Endothelial cell of umbilical vein (primary cell): Measurements from ENCODE around the gene KCNJ6. TPM values are rescaled to one million over a fixed set of nuclear protein-coding genes. Genes with fewer than 3 reads are reported as not detected.

Experiments used
- BruUV-seq: library from RNA; stranded (reverse); fragments of 400-500 nt; replicated peaks from 2 replicates; lab custom pipeline; 2021; lab: Mats Ljungman, UMichigan
- CTCF ChIA-PET: fragments of 300-600, 350-600 bp; sonication (Branson Sonifier 250); formaldehyde crosslinking; loops from one replicate; lab custom pipeline; 2021; ENCODE audit warnings: antibody characterized with exemption, inconsistent platforms; lab: Charles Lee
- POLR2A ChIA-PET: fragments of 300-600, 350-600 bp; sonication (Branson Sonifier 250); formaldehyde crosslinking; loops from one replicate; lab custom pipeline; 2021; ENCODE audit warnings: antibody characterized with exemption, inconsistent platforms; lab: Charles Lee
- DNase-seq: peaks from one replicate; pipeline ENCODE4 v3.0.0-alpha.2; 2011; ENCODE audit warnings: low read depth, low spot score
- FAIRE-seq: peaks from 2 replicates; lab custom pipeline; 2011; peaks lifted over from hg19 to GRCh38; lab: Jason Lieb, UNC
- H2AFZ ChIP-seq: 2 replicates; pipeline ENCODE4 v1.6.0; 2012; ENCODE audit warnings: low read depth, low read length, control low read depth, inconsistent platforms
- H3K27ac ChIP-seq: 2 replicates; pipeline ENCODE4 v1.5.1; 2011; ENCODE audit warnings: low read depth, mild to moderate bottlenecking, control low read depth, low read length, moderate library complexity; ENCODE audit not compliant: insufficient read depth
- H3K27me3 ChIP-seq, 2 experiments: 2 replicates each; pipeline versions ENCODE4 v1.6.0 to v1.6.1; 2011; ENCODE audit warnings: low read length in 2 of 2, mixed read lengths in 1 of 2; ENCODE audit not compliant: control insufficient read depth in 2 of 2, insufficient read depth in 2 of 2
- H3K36me3 ChIP-seq, 2 experiments: 2 replicates in 1 of 2; 3 replicates in 1 of 2; pipeline ENCODE4 v1.5.1; 2011; ENCODE audit warnings: low read length in 2 of 2, mild to moderate bottlenecking in 1 of 2, moderate library complexity in 1 of 2; ENCODE audit not compliant: control insufficient read depth in 2 of 2, insufficient read depth in 2 of 2; ENCODE audit errors: extremely low read depth in 1 of 2
- H3K4me1 ChIP-seq: 3 replicates; pipeline ENCODE4 v1.5.1; 2011; ENCODE audit warnings: mild to moderate bottlenecking, low read length; ENCODE audit not compliant: control insufficient read depth, insufficient read depth; ENCODE audit errors: extremely low read depth
- H3K4me2 ChIP-seq: 2 replicates; pipeline ENCODE4 v1.6.1; 2011; ENCODE audit warnings: low read length, control low read depth, mixed read lengths; ENCODE audit not compliant: insufficient read depth
- H3K4me3 ChIP-seq, 3 experiments: fragments of 200-600 bp in 1 of 3; sonication (generic), shearing (Covaris generic) in 1 of 3; replicated peaks in 1 of 3; 2 replicates each; pipeline ENCODE4 v1.5.1; 2011 to 2016; ENCODE audit warnings: control low read depth in 3 of 3, low read length in 3 of 3, mild to moderate bottlenecking in 2 of 3, inconsistent platforms in 1 of 3, low read depth in 1 of 3, moderate library complexity in 1 of 3; ENCODE audit not compliant: insufficient read depth in 1 of 3
- H3K79me2 ChIP-seq: 2 replicates; pipeline ENCODE4 v1.6.0; 2012; ENCODE audit warnings: low read length, inconsistent platforms; ENCODE audit not compliant: control insufficient read depth, insufficient read depth
- H3K9ac ChIP-seq: replicated peaks from 2 replicates; pipeline ENCODE3; 2011; ENCODE audit warnings: low read length, control low read depth; ENCODE audit not compliant: insufficient read depth; ENCODE audit errors: extremely low read depth
- H3K9me1 ChIP-seq: replicated peaks from 3 replicates; pipeline ENCODE4 v1.6.0; 2011; ENCODE audit warnings: mild to moderate bottlenecking, low read length; ENCODE audit not compliant: control insufficient read depth, insufficient read depth; ENCODE audit errors: extremely low read depth
- H3K9me3 ChIP-seq: replicated peaks from 2 replicates; pipeline ENCODE4 v1.5.1; 2012; ENCODE audit warnings: low read length, inconsistent platforms; ENCODE audit not compliant: control insufficient read depth, insufficient read depth
- H4K20me1 ChIP-seq: replicated peaks from 2 replicates; pipeline ENCODE3; 2011; ENCODE audit warnings: mild to moderate bottlenecking, low read length; ENCODE audit not compliant: control insufficient read depth, insufficient read depth; ENCODE audit errors: extremely low read depth
- CTCF ChIP-seq, 2 donors: IDR thresholded peaks; 1 replicate in 1 of 2; 2 replicates in 1 of 2; pipeline ENCODE4 v1.5.1; 2011; ENCODE audit warnings: low read length in 2 of 2, mild to moderate bottlenecking in 2 of 2, moderate library complexity in 2 of 2, control low read depth in 1 of 2, inconsistent platforms in 1 of 2, low read depth in 1 of 2; ENCODE audit not compliant: insufficient read depth in 1 of 2; ENCODE audit errors: extremely low read depth in 1 of 2
- FOS ChIP-seq: IDR thresholded peaks from 2 replicates; pipeline ENCODE4 v1.6.1; 2011; ENCODE audit warnings: mild to moderate bottlenecking, low read length, moderate library complexity, borderline replicate concordance; ENCODE audit not compliant: insufficient read depth
- GATA2 ChIP-seq: IDR thresholded peaks from 2 replicates; pipeline ENCODE4 v1.7.0; 2011; ENCODE audit warnings: low read depth, mild to moderate bottlenecking, moderate library complexity, mixed read lengths, low read length; ENCODE audit not compliant: insufficient read length, insufficient read depth
- JUN ChIP-seq: IDR thresholded peaks from 2 replicates; pipeline ENCODE4 v1.6.1; 2011; ENCODE audit warnings: borderline replicate concordance, low read depth; ENCODE audit not compliant: insufficient read length, insufficient read depth
- MAX ChIP-seq: IDR thresholded peaks from 2 replicates; pipeline ENCODE4 v1.6.1; 2011; ENCODE audit not compliant: insufficient read depth, insufficient read length
- MYC ChIP-seq: IDR thresholded peaks from one replicate; pipeline ENCODE4 v1.6.1; 2011; ENCODE audit warnings: mild to moderate bottlenecking, low read depth, low read length
- POLR2A ChIP-seq: IDR thresholded peaks from 2 replicates; pipeline ENCODE4 v1.6.1; 2012; ENCODE audit warnings: low read depth, mild to moderate bottlenecking, control low read depth, low read length
- POLR2AphosphoS5 ChIP-seq: IDR thresholded peaks from 2 replicates; pipeline ENCODE4 v1.6.1; 2012; ENCODE audit warnings: low read depth, mild to moderate bottlenecking, control low read depth, low read length, moderate library complexity; ENCODE audit not compliant: insufficient read depth
- dilution Hi-C: fragments of 300-500 bp; cut with MboI; formaldehyde crosslinking; loops from one replicate; pipeline ENCODE4 v1.15.0; 2019; ENCODE audit warnings: low sequenced_read_pairs; ENCODE audit not compliant: extremely low pct_ligation_motif_present
- intact Hi-C: fragments of 100-400 bp; cut with micrococcal nuclease; formaldehyde crosslinking; loops from one replicate; pipeline ENCODE4 v1.10.0; 2022
- polyA plus RNA-seq, 4 experiments: library from polyadenylated mRNA; depleted of rRNA in 3 of 4; stranded (reverse) in 3 of 4; unstranded in 1 of 4; fragments of >200 nt; gene quantifications; 2 replicates each; pipeline versions ENCODE4 v1.2.1 to v1.2.3, GENCODE V29; 2011 to 2012; ENCODE audit warnings: missing spikeins in 1 of 4
- total RNA-seq: library from RNA; stranded (reverse); gene quantifications from 2 replicates; pipeline ENCODE4 v1.2.3, GENCODE V29; 2021

The KCNJ6 gene
- total and polyA plus RNA-seq, 2 donors (not counting 3 experiments of a cell fraction or from before 2014, with no cell fraction given): not detected

DNA sequence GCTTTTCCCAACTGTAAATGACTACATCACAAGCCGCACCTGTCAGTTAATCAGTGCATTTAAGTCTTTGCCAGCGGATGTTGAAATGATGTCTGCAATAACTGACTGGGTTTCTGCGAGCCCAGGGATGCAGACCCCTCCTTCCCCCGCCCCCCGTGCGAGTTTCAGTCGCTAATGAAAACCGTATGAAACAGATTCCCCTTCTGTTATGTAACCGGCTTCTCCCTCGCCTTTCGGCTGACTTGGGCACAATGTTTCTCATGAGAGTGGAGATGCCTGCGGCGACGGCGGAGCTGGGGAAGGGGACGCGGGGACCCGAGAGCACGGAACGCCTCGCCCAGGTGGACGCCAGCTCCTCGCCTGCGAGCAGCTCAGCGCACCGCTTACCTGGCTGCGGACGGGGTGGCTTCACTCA lies 753 bp downstream of the KCNJ6 start:
- no peak overlapping the region for H3K27ac ChIP-seq
- ChIA-PET CTCF (interaction anchor here (1.3 to 2.7 kb wide), 3 partner anchors 203 to 241 kb away, joined by 3 to 13 read pairs (median 11); no protein-coding TSS in a partner anchor), POLR2A (no interaction called here)
- no peaks in the 10 kb centered on the region for H3K36me3 ChIP-seq
- DNase-seq: no peak
- H3K4me2 ChIP-seq: no peak overlapping the region
- no peaks in the 10 kb centered on the region for H3K79me2 ChIP-seq
- H3K27me3 ChIP-seq: peaks cover 35 to 50% of the 10 kb centered on the region in 2 experiments
- H3K9me3 ChIP-seq: no peaks in the 10 kb centered on the region
- no peak overlapping the region for H2AFZ ChIP-seq
- no peaks in the 10 kb centered on the region for H4K20me1 ChIP-seq
- no peak overlapping the region for H3K9ac ChIP-seq
- no peaks in the 10 kb centered on the region for H3K9me1 ChIP-seq
- no TSS peak for BruUV-seq
- no peak for FAIRE-seq
- intact Hi-C loops (loop anchor here (10.0 kb wide), 1 partner anchor 439 kb away; no protein-coding TSS in a partner anchor), dilution Hi-C loops (no loop called here)
- no peaks in the 10 kb centered on the region for H3K4me1 ChIP-seq
- H3K4me3 ChIP-seq: no peak overlapping the region
- TF ChIP-seq JUN (no peak), MAX (no peak), MYC (no peak), POLR2AphosphoS5 (no peak), POLR2A (no peak), FOS (no peak), GATA2 (no peak), CTCF (IDR thresholded peaks at IDR 0.05; ENCODE audit: extremely low read depth in 1 of 2, insufficient read depth in 1 of 2, low read depth in 1 of 2, low read length in 2 of 2) (no peak)
